Measurements from ENCODE around the gene COPZ1.
A peak's percentile ranks its signal among the peaks of the same experiment; 100 is the strongest.
"Not testable (repeated sequence)": the region's sequence is repeated elsewhere in the genome, so short reads cannot be mapped to it uniquely, and the experiment has no call there.

COPZ1 gene, protein sequence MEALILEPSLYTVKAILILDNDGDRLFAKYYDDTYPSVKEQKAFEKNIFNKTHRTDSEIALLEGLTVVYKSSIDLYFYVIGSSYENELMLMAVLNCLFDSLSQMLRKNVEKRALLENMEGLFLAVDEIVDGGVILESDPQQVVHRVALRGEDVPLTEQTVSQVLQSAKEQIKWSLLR

DNA sequence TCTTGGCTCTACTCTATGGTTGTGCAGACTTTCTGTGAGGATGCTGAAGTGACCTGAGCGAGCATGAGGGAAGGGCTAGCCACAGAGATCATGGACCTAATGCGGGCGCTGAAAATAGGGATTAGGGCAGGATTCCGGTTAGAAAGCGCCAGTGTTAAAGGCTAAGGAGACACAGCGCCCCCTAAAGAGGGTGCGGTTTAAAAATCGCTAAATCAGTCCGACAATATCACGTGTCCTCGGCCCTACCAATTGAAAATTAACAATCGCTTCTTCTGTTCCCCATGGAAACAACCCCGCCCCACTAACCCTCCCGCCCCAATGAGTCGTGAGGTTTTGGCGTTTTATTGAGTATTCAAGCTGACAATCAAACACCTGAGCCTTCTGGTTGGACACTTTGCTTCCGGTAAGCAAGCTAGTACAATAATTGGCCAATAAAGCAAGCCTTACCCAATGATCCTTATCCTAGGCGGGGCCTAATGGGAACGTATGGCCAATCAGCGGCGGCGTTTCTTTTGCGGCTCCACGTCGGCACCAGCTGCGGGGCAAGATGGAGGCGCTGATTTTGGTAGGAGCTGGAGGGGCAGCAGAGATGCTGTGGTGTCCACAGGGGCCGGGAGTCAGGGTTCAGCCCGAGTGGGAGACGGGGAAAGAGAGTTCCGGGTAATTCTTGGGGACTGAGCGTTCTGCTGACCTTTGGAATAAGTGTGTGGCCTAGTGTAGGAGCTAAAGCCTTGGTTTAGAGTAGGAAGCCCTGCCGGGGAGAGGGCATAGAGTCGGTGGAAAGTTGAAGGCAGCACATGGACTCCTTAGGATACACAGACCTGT, at the start of gene COPZ1:
COPZ1 (plus strand) TSS at position 515 of the 825 bp plus-strand sequence; CDS start at position 548, 33 bp downstream.
- peak; percentile 91 to 94 (median 93) for DNase-seq

DNA sequence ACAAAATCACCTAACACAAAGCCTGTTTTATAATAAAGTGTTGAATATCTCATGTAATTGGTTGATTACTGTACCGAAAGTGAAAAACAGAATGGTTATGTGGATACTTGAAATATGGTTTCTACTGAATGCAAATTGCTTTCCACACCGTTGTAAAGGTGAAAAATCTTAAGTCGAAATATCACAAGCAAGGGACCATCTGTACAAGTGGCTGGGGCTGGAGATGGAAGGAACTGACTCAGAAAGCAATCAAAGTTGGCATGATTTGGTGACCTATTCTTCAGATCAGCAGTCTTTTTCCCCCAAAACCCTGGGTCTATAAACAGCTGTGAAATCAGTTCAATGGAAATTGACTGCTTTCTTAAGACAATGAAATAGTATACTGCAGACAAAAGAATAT, 48.6 kb upstream of the COPZ1 start:
- DNase-seq: no peak

DNA sequence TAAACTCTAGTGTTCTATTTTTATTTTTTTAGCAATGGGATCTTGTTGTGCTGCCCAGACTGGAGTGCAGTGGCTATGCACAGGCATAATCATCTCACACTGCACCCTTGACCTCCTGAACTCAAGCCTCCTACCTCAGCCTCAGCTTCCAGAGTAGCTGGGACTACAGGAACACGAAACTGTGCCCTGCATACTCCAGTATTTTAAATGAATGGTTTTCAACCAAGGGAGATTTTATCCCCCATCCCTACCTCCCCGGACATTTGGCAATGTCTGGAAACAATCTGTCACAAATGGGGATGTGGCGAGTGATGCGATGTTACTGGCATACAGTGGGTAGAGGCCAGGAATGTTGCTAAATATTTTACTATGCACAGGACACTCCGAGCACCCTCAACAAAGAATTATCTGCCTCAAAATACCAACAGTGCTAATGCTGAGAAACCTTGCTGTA, 47.1 kb upstream of the COPZ1 start:
- DNase-seq: no peak

DNA sequence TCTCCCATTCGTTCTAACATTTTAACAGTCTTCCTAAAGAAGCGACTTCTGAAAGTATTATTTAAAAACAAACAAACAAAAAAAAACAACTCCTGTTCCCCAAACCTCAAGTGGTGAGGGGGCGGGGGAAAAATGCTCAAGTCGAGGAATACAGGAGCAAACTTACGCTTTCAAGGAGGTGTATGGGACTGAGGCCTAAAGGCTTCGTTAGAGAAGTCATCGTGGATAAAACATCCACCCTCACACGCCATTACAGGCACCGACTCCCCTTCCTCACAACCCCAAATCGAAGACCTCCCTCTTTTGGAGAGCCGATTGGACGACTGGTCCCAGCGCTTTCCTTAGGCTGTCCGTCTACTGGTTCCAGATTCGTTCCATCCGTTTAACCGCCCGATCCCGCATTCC, 45.7 kb upstream of the COPZ1 start:
- DNase-seq: no peak

DNA sequence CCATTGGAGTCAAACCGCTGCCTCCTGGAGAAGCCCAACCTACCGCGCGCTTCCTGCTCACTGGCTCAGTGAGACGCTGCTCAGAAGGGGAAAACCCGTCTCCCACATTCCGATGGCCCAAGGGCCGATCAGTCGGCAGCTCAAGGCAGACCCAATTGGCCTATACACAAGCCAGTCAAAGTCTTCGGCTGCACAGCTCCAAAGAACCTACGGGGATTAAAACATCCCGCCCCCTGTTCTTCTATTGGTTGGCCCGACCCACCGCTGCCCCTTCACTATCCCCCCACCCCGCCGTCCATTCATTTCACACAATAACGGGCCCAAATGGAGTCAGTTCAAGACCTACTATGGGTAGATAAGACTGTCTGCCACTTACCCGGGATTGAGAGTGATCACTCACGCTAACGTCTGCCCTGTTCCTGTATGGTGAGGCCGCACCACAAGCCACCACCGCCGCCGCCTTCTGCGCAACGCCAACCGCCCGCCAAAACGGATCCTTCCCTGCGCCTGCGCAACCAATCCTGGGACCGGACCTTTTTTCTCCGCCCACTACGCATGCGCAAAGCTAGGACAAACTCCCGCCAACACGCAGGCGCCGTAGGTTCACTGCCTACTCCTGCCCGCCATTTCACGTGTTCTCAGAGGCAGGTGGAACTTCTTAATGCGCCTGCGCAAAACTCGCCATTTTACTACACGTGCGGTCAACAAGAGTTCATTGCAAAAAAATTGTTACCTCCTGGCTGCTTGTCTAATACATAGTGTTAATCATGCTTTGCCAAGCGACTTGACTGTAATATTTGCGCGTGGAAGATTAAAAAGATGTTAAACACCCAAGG, 45.1 kb upstream of the COPZ1 start, which contains the start of gene CBX5:
CBX5 (minus strand) TSS at position 491 of the 836 bp plus-strand sequence. CDS start 22,472 bp downstream, outside the sequence.
- peak; percentile 95 to 99 (median 98) for DNase-seq

DNA sequence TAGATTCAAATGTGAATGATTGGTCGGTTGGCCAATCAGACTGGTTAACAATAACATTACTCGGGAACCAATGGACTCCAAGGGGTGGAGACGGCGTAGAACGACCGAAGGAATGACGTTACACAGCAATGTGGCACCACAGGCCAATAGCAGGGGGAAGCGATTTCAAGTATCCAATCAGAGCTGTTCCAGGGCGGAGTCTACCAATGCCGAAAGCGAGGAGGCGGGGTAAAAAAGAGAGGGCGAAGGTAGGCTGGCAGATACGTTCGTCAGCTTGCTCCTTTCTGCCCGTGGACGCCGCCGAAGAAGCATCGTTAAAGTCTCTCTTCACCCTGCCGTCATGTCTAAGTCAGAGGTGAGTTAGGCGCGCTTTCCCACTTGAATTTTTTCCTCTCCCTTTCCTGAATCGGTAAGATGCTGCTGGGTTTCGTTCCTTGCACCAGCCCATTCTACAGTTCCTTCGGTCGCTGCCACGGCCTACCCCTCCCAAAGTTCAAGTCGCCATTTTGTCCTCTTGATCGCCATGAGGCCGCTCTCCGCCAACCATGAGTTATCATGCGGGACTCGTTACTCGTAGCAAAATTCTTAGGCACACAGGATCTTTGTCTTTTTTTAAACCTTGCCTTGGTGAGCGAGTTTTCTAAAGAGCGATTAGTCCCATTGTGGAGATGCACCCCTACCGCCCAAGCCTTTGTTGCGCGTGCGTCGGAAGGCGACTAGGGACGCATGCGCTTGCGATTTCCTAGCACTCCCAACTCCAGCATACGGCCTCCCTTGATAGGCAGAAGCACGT, 44.3 kb upstream of the COPZ1 start, which contains the start of gene HNRNPA1:
HNRNPA1 (plus strand) TSS at position 259 of the 793 bp plus-strand sequence; CDS start at position 341, 82 bp downstream.
- DNase-seq: peak; percentile 69 to 86 (median 82)

DNA sequence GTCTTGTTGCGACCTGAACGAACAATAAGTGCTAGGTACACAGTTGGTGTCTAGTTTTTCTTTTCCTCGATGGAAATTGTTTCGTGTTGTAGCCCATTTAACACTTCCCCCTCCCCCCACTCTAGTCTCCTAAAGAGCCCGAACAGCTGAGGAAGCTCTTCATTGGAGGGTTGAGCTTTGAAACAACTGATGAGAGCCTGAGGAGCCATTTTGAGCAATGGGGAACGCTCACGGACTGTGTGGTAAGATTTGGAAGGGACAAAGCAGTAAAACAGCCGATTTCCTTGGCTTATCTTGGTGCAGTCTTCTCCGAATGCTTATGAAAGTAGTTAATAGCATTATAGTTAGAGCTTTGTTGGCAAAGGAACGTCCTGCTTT, 43.7 kb upstream of the COPZ1 start:
- not testable (repeated sequence) for DNase-seq

DNA sequence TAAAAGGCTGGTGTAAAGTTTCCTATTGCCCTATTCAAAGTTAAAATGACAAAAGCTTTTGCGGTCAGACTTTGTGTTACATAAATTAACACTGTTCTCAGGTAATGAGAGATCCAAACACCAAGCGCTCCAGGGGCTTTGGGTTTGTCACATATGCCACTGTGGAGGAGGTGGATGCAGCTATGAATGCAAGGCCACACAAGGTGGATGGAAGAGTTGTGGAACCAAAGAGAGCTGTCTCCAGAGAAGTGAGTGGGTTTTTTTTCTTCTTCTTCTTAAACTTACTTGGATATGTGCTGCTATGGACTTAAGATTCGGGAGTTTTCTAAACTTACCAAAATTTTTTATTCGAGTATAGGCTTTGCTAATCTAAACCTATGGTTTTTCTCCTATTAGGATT, 43.2 kb upstream of the COPZ1 start:
- not testable (repeated sequence) for DNase-seq

DNA sequence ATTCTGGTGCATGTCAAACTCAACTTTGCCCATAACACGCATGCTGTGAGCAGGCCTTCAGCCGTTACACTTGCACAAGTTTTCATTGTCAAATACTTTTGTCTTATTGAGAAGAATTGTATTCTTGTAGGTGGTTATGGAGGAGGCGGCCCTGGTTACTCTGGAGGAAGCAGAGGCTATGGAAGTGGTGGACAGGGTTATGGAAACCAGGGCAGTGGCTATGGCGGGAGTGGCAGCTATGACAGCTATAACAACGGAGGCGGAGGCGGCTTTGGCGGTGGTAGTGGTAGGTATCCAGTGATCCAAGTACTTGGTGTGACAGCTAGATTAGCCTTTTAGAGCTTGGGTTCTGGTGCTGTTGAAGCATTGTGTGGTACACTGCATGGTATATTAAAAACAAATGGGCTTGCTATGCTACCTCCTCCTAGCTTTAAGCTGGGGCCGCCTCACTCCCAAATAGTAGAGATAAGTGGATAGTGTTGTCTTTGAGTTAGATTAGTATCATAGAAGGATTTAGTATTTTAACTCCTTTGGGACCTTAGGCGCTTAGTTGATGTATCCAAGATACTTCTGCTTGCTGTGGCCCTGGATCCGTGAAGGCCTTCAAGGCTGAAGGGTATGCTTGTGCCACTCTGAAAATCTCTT, 41.9 kb upstream of the COPZ1 start:
- peak in 1 of 4 experiments; percentile 17 for DNase-seq

DNA sequence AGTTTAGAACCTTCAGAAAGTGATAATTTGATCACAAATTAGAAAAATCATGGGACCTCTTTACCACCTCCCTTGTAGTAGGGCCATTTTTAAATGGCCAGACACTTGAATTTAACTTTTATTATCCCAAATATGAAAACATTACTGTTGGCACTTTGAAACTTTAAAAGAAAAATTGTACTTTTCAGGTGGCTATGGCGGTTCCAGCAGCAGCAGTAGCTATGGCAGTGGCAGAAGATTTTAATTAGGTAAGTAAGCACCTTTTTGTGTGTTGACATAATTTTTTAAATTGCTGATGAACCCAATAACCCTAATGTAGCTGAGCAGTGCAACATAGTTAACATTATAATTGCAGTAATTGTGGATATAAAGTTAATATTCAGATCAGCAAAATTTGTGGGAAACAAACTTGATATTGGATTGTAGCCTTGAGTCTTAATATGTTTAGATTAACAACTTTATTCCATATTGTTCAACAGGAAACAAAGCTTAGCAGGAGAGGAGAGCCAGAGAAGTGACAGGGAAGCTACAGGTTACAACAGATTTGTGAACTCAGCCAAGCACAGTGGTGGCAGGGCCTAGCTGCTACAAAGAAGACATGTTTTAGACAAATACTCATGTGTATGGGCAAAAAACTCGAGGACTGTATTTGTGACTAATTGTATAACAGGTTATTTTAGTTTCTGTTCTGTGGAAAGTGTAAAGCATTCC, 40.7 kb upstream of the COPZ1 start:
- DNase-seq: not testable (repeated sequence)

DNA sequence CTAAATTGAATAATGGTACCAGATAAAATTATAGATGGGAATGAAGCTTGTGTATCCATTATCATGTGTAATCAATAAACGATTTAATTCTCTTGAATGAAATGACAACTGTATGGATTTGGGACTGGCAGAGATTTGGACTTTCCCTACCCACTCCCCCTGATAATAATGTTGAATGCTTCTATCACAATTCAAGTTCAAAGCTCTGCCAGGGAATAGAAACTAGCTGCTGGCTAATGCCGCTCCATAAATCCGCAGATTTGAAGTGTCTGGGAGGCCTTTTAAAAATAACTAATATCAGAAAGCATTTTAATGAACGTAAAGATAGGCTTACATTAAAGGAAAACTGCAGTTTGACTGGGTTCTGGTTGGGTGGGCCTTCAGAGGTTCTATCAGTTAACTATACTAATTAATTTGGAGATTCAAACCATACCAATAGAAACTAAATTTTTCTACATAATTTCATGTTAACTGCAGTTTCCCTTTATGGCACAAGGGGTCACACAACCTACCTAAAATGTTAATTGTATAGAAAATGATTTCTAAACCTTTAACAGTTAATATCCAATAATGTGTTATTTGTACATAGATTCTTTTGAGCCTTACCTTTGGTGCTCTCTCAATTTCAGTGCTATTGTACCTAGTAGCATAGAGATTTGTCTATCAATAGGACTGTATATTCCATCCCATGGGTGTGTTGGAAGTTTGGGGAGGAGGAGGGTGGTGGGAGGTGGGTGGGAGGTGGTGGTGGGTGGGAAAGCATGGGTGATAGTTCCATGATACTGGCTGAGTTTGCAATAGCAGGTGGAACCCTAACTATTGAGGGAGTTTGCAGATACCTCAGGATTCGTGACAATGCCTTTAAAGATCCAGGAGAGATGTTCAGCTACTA, 39.5 kb upstream of the COPZ1 start:
- DNase-seq: no peak

DNA sequence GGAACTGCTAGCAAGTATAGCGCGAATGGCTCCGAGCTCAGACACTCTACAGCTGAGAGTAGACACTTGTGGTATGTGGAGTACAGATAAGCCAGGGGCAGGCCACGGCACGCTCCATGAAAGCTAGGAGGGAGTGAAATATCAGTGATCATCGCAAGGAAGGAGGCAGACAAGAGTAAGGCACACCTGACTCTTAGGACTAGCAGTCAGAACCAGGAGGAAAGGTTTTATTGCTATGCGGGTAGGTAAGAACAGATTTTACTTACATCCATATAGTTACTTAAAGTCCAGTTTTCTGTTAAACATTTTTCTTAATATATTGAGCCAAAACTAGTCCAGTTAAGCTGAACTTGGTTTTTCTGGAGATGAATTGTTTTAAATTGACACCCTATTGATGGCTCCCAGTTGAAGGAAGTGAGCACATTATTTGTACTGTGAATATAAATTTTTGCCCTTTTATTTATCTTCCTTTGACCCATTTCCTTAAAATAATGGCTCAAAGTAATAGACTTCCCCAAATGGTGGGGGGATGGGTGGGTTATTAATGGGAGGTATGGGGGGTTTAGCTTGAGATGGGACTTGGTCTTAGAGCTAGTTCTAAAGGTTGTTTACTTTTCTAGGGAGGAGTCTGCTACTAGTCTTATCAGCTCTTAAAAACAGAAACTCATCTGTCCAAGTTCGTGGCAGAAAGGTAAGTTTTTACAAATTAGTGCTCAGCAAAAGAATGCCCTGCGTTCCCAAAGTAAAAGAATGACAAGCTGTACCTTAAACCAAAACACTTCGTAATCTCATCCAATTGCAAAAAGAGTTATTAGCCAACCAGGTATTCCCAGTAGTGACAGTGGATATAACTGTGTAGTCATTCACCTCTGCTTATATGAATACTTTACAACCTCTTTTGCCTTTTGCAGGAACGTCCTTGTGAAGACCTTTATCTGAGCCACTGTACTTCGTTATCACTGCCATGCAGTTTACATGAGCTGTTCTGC, 38.6 kb upstream of the COPZ1 start:
- no peak for DNase-seq

DNA sequence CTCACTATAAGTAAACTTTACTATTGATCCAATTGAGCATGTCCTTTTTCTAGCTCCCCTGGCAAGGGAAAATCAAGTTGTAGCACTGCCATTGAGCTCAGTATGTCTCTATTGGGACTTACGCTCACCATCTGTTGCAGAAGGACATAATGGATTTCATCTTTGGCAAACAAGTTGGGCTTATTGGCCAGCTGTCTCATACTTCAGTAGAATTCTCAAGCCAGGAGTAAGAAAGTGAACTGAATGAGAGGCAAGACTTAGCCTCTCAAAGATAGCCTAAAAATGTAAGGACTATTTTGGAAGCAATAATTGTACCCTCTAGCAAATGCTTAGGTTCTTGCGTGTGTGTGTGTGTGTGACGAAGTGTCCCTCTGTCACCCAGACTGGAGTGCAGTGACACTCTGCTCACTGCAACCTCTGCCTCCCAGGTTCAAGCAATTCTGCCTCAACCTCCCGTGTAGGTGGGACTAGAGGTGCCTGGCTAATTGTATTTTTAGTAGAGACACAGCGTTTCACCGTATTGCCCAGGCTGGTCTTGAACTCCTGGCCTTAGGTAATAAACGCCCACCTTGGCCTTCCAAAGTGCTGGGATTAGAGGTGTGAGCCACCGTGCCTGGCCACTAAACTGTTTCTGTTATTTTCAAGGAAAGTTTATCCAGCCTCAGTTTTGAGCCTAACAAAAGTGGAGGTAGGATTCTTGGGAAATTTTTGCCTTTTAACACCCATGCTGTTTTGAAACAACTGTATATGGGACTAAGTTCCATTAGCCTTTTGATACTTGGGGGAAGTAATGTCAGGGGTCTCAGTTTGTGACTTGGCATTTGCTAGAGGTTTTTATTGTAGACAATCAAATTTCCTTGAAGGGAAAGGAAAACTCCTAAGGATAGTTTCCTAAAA, 37.4 kb upstream of the COPZ1 start:
- no peak for DNase-seq

DNA sequence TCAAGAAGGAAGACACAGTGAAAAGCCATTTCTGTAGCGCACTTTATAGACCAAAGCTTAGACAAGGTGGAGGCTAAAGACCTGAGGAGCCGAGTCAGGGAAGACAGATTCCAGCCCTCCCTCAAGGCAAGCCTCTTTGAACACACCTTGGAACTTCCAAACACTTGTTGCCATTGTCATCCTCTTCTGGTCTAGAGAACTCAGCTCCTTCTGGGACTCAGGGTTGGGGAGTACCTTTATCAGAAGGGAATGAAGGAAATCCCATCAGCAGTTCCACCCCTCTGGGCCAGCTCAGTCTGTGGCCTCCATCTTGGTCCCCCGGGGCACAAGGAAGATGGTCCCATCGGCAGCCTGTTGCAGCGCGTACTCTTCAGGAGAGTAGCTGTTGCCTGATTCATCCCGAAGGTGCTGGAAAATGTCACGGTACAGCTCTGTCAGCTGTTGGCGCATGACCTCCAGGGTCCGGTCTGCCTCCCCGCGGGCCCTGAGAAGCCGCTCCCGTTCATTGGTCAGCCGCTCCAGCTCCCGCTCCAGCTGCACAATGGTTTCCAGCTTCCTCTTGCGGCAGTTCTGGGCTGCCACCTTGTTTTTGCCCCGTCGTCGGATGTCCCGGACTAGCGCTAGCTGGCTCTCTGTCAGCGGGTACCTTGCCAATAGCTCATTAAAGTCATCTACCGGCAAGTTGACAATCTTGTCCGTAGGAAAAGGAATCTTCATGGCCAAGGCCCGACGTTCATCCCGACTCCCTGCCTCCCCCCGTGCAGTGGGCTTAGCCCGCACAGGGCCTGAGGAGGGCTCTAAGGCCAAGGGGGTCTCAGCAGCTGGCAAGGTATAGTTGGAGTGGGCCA, 32.6 kb upstream of the COPZ1 start:
- DNase-seq: no peak

DNA sequence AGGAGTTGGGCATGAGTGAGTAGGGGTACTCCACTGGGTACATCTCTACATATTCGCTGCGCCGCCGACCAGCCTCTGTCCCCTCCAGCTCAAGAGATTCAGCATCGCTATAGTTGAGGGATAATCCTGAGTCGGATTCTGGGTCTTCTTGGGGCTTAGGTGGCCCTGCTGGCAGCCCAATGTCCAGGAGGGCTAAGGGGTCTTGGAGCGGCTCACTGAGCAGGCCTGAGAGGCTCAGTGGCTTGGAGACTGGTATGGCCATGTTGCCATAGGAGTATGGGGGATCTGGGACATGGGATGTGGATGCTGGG, 32.0 kb upstream of the COPZ1 start:
- no peak for DNase-seq

DNA sequence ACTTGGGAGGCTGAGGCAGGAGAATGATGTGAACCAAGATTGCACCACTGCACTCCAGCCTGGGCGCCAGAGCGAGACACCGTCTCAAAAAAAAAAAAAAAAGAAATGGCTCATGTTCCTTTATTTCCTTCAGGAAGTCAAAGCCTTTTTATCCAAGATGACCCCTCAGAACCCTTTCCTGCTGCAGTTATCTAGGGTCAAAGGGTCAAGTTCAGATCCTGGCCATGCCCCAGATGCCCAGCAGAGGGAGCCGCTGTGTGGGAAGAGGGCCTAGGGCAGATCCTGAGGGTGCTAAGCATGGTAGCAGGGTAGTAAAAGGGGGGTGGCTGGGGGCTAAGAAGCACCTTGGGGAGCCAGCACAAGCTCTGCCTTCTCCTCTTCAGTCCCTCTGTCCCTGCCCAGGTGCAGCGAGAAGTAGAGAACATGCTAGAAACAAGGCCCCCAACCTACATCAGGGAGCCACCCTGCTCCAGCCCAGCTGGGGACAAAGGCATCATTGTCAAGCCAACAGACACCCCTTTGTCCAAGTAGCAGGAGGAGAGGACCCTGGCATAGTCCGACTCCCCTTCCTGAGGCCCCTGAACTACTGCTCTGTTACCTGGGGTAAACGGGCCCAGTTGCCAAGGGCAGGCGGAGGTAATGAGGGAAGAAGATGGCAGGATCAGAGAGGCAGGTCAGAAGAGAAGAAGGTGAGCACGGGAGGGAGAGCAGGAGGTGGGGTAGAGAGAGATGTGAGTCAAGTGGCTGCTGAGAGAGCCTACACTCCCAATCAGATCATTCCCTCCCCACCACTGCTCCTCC, 30.6 kb upstream of the COPZ1 start:
- DNase-seq: peak in 3 of 4 experiments; percentile 14 to 44 (median 17)

Measured in activated CD4-positive, CD25-positive, alpha-beta regulatory T cell (primary cell).